ENCODE measurements around the gene MT1B. TPM values are rescaled to one million over a fixed set of nuclear protein-coding genes. Genes with fewer than 3 reads are reported as not detected.

Gene MT1B
- total and polyA plus RNA-seq, 2 of the 13 experiments (the other 11 are each of a cell fraction or from before 2014, with no cell fraction given), result 0.89 TPM; not detected in 1

DNA sequence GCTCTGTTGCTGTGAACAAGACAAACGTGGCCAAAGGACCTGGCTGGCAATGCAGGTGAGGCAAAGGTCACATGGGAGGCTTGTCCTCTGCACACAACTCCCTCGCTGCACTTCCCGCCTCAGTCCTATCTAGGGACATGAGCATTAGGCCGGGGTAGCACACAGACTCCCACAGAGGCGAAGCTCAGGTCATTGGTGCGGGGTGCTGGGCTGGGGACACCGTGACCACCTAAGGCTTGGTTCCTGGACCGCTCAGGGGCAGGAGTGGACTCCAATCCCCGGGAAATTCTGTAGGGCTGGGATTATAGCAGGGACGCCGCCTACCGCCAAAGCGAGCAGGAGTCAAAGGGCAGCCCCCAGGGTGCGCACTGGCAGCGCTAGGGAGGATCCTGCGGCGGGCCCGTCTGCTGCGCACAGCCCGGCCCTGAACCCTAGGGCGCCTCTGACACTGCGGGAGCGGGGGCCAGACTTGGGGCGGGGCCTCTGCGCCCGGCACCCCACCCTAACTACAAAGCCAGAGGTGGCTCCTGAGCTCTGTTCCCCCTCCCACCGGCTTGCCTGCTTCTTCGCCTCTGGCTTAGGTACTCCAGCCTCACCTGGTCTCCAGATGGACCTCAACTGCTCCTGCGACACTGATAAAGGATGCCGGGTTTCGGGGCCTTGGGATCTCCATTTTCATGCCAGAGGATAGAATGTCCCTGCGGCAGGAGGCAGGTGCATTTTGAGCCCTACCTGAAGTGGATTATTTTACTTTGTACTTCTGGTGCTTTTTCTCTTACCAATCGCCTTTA, 3.9 kb upstream of the MT1B start (continued):
- TF ChIP-seq, protein P1, sequence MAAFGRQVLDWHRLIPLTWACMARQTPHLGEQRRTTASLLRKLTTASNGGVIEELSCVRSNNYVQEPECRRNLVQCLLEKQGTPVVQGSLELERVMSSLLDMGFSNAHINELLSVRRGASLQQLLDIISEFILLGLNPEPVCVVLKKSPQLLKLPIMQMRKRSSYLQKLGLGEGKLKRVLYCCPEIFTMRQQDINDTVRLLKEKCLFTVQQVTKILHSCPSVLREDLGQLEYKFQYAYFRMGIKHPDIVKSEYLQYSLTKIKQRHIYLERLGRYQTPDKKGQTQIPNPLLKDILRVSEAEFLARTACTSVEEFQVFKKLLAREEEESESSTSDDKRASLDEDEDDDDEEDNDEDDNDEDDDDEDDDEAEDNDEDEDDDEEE (CRISPR knock-in tag; IDR thresholded peaks at IDR 0.05), result no peak
- no peak for TF ChIP-seq SCMH1 (CRISPR knock-in tag; IDR thresholded peaks at IDR 0.05; ENCODE audit: borderline replicate concordance)
- TF ChIP-seq TBX2 (CRISPR knock-in tag; IDR thresholded peaks at IDR 0.05; ENCODE audit: borderline replicate concordance), result peak; percentile 51; the same call in 1 of the 2 replicates
- TF ChIP-seq ZNF263 (CRISPR knock-in tag; IDR thresholded peaks at IDR 0.05), result 0 out of 2 replicates have a peak, but pooled peaks have one; percentile 22
- no peak for TF ChIP-seq ZNF670 (CRISPR knock-in tag; IDR thresholded peaks at IDR 0.05; ENCODE audit: borderline replicate concordance)
- TF ChIP-seq, protein P2, sequence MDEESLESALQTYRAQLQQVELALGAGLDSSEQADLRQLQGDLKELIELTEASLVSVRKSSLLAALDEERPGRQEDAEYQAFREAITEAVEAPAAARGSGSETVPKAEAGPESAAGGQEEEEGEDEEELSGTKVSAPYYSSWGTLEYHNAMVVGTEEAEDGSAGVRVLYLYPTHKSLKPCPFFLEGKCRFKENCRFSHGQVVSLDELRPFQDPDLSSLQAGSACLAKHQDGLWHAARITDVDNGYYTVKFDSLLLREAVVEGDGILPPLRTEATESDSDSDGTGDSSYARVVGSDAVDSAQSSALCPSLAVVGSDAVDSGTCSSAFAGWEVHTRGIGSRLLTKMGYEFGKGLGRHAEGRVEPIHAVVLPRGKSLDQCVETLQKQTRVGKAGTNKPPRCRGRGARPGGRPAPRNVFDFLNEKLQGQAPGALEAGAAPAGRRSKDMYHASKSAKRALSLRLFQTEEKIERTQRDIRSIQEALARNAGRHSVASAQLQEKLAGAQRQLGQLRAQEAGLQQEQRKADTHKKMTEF (CRISPR knock-in tag; IDR thresholded peaks at IDR 0.05), result no peak
- TF ChIP-seq CBFB (CRISPR knock-in tag; IDR thresholded peaks at IDR 0.05), result no peak
- TF ChIP-seq ZFP36 (IDR thresholded peaks at IDR 0.05; ENCODE audit: borderline replicate concordance, low read depth, low read length, partially characterized antibody), result no peak
- TF ChIP-seq ZFAT (CRISPR knock-in tag; conservative IDR thresholded peaks at IDR 0.05), result no peak
- TF ChIP-seq ZNF720 (CRISPR knock-in tag; IDR thresholded peaks at IDR 0.05), result no peak
- no peak for TF ChIP-seq ZNF460 (CRISPR knock-in tag; IDR thresholded peaks at IDR 0.05; ENCODE audit: borderline replicate concordance)
- no peak for TF ChIP-seq ZBTB34 (CRISPR knock-in tag; IDR thresholded peaks at IDR 0.05)
- no peak for TF ChIP-seq ZNF160 (CRISPR knock-in tag; IDR thresholded peaks at IDR 0.05)
- TF ChIP-seq BORCS8-MEF2B (CRISPR knock-in tag; IDR thresholded peaks at IDR 0.05), result no peak; the same call in 1 of the 2 replicates
- TF ChIP-seq NR2C2 (CRISPR knock-in tag; IDR thresholded peaks at IDR 0.05; ENCODE audit: borderline replicate concordance), result no peak
